Measurements from ENCODE around the gene CEP112.

The CEP112 gene

DNA sequence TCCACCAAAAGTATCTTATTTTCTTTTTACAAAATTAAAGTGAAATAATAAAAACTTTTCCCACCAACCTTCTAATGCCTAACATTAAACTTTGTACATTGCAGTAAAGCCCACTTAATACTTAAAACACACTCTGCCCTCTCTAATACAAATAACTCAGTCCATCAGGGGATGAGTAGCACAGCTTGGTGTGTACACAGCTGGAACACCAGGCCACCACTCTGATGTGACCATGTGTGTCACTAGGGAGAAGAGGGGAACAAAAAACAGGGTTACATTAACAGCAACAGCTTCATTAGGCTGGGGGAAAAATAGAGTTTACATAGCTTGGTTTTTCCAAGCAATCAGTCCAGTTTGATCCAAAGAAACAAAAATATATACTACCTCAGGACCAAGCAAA is 295.0 kb downstream of the CEP112 start:
- H3K36me3 ChIP-seq (ENCODE audit: insufficient read depth, low read length) = no peaks in the 10 kb centered on the region
- no peaks in the 10 kb centered on the region for H3K4me1 ChIP-seq (ENCODE audit: control insufficient read depth, insufficient read depth, low read length)
- no peak overlapping the region for H3K4me2 ChIP-seq (ENCODE audit: low read length)
- no peaks in the 10 kb centered on the region for H3K27me3 ChIP-seq (ENCODE audit: control insufficient read depth, insufficient read depth, low read length)
- no peaks in the 10 kb centered on the region for H3K9me3 ChIP-seq (replicated peaks; ENCODE audit: low read length)
- no peak overlapping the region for H3K9ac ChIP-seq (ENCODE audit: low read depth, low read length)
- H3K4me3 ChIP-seq (ENCODE audit: low read length) = no peak overlapping the region

DNA sequence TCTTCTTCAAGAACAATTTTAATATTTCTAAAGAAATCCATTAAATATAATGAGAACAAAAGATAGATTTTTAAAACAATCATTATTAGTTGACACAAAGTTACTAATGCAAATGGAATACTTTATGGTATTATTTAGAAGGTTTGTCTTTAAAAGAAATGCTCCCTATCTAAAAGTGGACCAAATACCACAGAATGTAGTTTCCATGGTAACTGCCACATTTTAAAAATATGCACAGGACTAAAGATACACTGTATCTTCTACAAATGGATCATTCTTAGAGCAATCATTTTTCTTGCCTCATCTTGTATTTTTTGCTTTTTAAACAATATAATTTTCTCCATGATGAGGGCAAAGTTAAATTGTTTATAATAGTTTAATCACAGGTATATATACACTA is 296.0 kb downstream of the CEP112 start:
- Histone ChIP-seq H3K27me3 (ENCODE audit: control insufficient read depth, insufficient read depth, low read length) (no peaks in the 10 kb centered on the region), H3K36me3 (ENCODE audit: insufficient read depth, low read length) (no peaks in the 10 kb centered on the region), H3K9me3 (replicated peaks; ENCODE audit: low read length) (no peaks in the 10 kb centered on the region), H3K4me3 (ENCODE audit: low read length) (no peak overlapping the region), H3K4me1 (ENCODE audit: control insufficient read depth, insufficient read depth, low read length) (no peaks in the 10 kb centered on the region), H3K4me2 (ENCODE audit: low read length) (no peak overlapping the region), H3K9ac (ENCODE audit: low read depth, low read length) (no peak overlapping the region)

DNA sequence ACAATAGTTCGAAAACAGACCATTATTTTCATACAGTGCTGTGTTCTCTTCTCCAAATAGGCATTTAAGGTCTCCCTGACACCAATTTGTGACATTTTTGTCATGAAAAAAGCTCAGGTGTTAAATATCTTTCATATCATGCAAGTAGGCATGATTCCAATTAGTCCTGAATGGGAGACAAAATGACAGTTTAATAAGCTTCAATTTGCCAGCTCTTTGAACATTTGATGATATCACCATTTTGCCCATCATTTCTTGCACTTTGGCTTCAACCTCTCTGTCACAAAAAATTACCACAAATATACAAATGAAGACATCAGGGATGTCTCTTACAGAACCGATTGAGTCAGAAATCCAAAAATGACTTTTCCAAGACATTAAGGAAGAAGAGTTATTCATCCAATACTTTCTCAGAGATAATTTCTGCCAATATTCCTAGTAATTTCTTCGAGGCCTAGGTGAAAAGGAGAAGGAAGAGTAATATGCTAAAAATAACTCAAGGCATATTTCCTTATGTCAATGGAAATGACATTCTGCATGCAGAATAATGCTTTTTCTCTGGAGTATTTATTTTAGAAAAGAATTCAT is 298.1 kb downstream of the CEP112 start:
- no peak overlapping the region for H3K4me3 ChIP-seq (ENCODE audit: low read length)
- H3K9ac ChIP-seq (ENCODE audit: low read depth, low read length) = no peak overlapping the region
- H3K27me3 ChIP-seq (ENCODE audit: control insufficient read depth, insufficient read depth, low read length) = no peaks in the 10 kb centered on the region
- no peak overlapping the region for H3K4me2 ChIP-seq (ENCODE audit: low read length)
- H3K4me1 ChIP-seq (ENCODE audit: control insufficient read depth, insufficient read depth, low read length) = no peaks in the 10 kb centered on the region
- H3K36me3 ChIP-seq (ENCODE audit: insufficient read depth, low read length) = no peaks in the 10 kb centered on the region
- no peaks in the 10 kb centered on the region for H3K9me3 ChIP-seq (replicated peaks; ENCODE audit: low read length)

DNA sequence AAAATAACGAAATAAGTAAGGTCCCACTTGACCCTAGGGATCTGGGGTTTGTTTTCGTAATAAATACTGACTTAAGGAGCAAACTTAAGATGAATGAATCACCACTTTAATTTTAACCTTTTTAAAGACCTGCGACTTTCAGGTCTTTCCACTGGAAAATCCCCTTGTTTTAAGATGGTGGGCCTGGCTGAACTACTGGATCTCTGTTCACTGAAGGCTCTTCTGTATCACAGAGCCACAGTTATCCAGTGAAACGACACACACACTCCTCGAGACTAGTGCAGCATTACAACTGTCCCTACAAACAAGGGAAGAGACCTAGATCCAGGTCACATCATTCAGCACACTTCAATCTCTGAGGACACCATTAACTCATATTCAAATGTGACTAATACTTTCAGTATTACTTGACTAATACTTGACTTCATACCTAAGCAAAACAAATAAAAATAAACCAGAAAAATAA is 299.0 kb downstream of the CEP112 start:
- Histone ChIP-seq H3K27me3 (ENCODE audit: control insufficient read depth, insufficient read depth, low read length) (no peaks in the 10 kb centered on the region), H3K4me3 (ENCODE audit: low read length) (no peak overlapping the region), H3K36me3 (ENCODE audit: insufficient read depth, low read length) (no peaks in the 10 kb centered on the region), H3K4me1 (ENCODE audit: control insufficient read depth, insufficient read depth, low read length) (no peaks in the 10 kb centered on the region), H3K9ac (ENCODE audit: low read depth, low read length) (no peak overlapping the region), H3K4me2 (ENCODE audit: low read length) (no peak overlapping the region), H3K9me3 (replicated peaks; ENCODE audit: low read length) (no peaks in the 10 kb centered on the region)

DNA sequence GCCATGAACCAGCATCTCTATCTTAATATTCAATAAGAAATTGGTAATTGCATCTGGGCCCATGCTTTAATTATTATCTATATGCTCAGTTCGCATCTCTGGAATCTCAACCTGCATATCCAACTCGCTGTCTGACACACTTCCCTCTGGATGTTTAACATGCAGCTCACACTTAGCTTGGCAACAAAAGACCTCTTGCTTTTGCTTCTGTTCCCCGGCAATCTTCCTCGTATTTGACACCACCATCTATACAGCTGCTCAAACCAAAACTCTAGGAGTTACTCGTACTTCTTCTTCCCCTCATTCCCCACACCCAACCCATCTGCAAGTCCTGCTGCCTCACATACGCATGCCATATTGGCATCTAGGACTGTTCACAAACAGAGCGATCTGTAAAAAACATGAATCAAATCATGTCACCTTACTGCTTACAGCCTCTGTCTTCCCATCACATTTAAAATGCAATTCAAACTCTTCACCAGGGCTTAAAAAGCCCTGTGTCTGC is 300.6 kb downstream of the CEP112 start:
- H3K9ac ChIP-seq (ENCODE audit: low read depth, low read length) = no peak overlapping the region
- no peak overlapping the region for H3K4me3 ChIP-seq (ENCODE audit: low read length)
- no peak overlapping the region for H3K4me2 ChIP-seq (ENCODE audit: low read length)
- no peaks in the 10 kb centered on the region for H3K4me1 ChIP-seq (ENCODE audit: control insufficient read depth, insufficient read depth, low read length)
- no peaks in the 10 kb centered on the region for H3K36me3 ChIP-seq (ENCODE audit: insufficient read depth, low read length)
- H3K27me3 ChIP-seq (ENCODE audit: control insufficient read depth, insufficient read depth, low read length) = no peaks in the 10 kb centered on the region
- no peaks in the 10 kb centered on the region for H3K9me3 ChIP-seq (replicated peaks; ENCODE audit: low read length)

DNA sequence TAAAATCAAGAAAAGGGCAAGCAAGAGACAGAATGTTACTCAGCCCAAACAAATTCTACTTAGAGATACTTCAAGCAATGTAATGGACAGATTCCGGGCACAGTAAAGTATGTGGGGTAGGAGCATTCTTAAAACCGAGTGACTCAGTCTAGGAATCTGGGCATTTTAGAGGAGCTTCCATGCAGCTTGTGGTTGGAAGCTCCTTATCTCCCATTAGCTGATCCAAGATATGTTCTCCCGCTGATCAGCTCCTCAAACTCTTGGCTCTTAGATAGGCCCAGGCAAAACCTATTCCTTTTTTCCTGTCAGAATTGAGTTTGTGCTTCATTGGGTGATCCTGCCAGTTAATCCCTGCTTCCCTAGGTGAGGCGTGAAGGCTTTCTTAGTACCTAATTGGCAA is 303.3 kb downstream of the CEP112 start:
- no peaks in the 10 kb centered on the region for H3K9me3 ChIP-seq (replicated peaks; ENCODE audit: low read length)
- H3K27me3 ChIP-seq (ENCODE audit: control insufficient read depth, insufficient read depth, low read length) = no peaks in the 10 kb centered on the region
- H3K36me3 ChIP-seq (ENCODE audit: insufficient read depth, low read length) = no peaks in the 10 kb centered on the region
- H3K4me3 ChIP-seq (ENCODE audit: low read length) = no peak overlapping the region
- no peak overlapping the region for H3K9ac ChIP-seq (ENCODE audit: low read depth, low read length)
- no peak overlapping the region for H3K4me2 ChIP-seq (ENCODE audit: low read length)
- H3K4me1 ChIP-seq (ENCODE audit: control insufficient read depth, insufficient read depth, low read length) = no peaks in the 10 kb centered on the region

DNA sequence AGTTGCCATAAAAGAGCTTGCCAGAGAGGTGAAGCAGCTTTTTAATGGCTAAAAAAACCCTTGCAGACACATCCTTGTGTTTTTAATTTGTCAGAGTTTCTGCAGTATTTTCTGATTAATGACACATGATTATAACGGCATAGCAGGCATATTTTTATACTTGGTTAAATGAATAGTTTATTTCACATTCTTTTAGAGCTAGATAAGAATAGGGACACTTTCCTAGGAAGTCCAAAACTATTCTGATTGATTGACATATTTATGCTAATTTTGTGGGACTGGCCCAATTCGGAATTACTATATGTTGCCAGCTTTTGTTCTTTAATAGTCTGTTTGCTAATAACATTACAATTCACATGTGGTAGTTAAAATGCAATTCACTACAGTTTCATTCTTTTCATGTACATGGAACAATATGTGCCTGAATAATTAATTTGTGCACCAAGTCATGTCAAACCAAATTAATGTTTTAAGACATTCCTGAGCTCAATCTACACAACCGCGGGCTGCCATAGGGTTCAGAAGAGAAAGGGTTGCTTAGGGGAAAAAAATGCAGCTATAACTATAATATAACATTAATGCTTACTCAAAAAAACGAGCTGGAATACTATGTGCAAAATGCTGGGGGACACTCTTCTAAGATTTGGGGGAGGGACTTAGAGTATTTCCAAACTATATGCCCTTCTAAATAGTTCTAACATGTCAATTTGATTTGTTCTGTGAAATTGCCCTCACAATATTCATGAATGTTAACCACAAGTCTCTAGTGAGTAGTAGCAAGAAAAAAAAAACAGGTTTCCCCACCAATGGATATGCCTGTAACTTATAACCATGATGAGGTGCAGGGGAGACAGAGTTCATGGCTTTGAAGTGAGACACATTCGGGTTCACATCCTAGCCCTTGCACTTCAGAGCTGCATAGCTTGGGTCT is 305.4 kb downstream of the CEP112 start:
- Histone ChIP-seq H3K9ac (ENCODE audit: low read depth, low read length) (no peak overlapping the region), H3K4me3 (ENCODE audit: low read length) (no peak overlapping the region), H3K27me3 (ENCODE audit: control insufficient read depth, insufficient read depth, low read length) (no peaks in the 10 kb centered on the region), H3K9me3 (replicated peaks; ENCODE audit: low read length) (no peaks in the 10 kb centered on the region), H3K36me3 (ENCODE audit: insufficient read depth, low read length) (no peaks in the 10 kb centered on the region), H3K4me2 (ENCODE audit: low read length) (no peak overlapping the region), H3K4me1 (ENCODE audit: control insufficient read depth, insufficient read depth, low read length) (no peaks in the 10 kb centered on the region)

DNA sequence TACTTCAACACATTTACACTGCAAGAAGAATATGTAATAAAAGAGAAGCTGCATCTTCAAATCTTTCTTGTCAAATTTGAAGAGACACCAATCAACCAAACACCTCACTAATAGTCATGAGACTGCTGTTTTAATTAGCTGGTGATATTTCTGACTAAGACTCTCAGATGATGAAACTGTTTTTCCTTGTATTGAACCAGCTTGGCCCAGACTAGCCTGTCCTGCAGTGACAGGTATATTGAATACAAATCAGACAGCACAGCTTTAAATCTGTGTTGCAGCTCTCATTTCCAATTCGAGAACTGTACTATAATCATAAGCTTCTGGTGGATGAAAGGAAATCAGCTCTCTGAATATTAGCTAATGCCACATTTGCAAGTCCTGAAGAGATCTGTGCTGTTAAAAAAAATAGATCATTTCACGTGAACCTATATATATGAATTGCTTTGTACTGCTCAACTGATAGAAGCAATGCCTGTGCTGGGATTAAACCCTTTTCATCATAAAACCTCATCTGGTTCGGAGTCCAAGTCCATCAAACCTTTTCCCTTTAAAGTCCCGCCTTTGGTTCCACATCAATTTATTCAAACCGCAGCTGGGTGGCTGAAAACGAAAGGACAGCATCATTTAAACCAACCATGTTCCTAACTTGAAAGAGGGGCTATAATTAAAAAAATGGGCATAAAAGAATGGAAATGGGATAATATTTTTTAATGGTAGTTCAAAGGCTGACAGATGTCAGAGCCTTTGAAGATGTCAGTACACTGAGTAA is 306.2 kb downstream of the CEP112 start:
- Histone ChIP-seq H3K9ac (ENCODE audit: low read depth, low read length) (no peak overlapping the region), H3K4me3 (ENCODE audit: low read length) (no peak overlapping the region)

DNA sequence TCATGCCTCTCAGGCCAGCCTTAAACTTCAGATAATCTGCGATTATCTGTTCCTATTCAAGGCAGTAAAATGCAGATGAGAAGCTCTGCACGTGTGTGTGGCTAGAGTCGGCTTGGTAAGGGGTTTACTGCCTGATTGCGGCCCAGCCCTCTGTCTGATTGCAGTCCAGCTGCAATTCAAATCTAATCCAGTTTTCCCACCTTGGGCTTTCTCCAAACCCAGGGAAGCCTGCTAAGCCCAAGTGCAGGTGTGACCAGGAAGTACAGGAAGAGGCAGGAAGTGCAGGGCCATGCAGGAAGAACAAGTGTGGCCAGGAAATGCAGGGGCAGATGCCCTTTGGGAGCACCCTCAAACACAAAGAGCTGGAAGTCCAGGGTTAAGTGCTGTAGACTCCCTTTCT is 314.9 kb downstream of the CEP112 start:
- Histone ChIP-seq H3K9me3 (replicated peaks; ENCODE audit: low read length) (no peaks in the 10 kb centered on the region), H3K9ac (ENCODE audit: low read depth, low read length) (no peak overlapping the region), H3K36me3 (ENCODE audit: insufficient read depth, low read length) (peaks cover 3% of the 10 kb centered on the region), H3K4me1 (ENCODE audit: control insufficient read depth, insufficient read depth, low read length) (no peaks in the 10 kb centered on the region), H3K4me3 (ENCODE audit: low read length) (no peak overlapping the region), H3K4me2 (ENCODE audit: low read length) (no peak overlapping the region), H3K27me3 (ENCODE audit: control insufficient read depth, insufficient read depth, low read length) (no peaks in the 10 kb centered on the region)

More for the DNA sequence above, 306.2 kb downstream of the CEP112 start:
- H3K4me1 ChIP-seq (ENCODE audit: control insufficient read depth, insufficient read depth, low read length) = no peaks in the 10 kb centered on the region
- H3K36me3 ChIP-seq (ENCODE audit: insufficient read depth, low read length) = no peaks in the 10 kb centered on the region
- no peaks in the 10 kb centered on the region for H3K27me3 ChIP-seq (ENCODE audit: control insufficient read depth, insufficient read depth, low read length)
- H3K9me3 ChIP-seq (replicated peaks; ENCODE audit: low read length) = no peaks in the 10 kb centered on the region
- no peak overlapping the region for H3K4me2 ChIP-seq (ENCODE audit: low read length)

DNA sequence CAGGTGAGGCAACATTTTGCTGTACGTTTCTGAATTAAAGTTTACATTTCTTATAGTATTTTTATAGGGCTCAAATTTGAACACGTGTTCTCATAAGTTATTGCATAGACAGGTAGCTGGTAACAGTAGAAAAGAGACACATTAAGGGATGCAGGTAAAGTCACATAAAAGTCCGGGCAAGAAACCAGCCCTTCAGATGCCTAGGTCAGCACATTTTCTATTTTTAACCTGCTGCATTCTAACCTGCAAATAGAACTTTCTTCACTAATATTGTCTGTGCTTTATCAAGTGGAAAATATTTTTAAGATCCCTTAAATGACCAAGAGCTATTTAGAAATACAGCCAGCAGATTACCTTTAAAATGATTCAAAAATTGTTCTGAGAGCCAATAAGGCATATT is 323.1 kb downstream of the CEP112 start:
- no peak overlapping the region for H3K4me3 ChIP-seq (ENCODE audit: low read length)
- H3K4me1 ChIP-seq (ENCODE audit: control insufficient read depth, insufficient read depth, low read length) = no peaks in the 10 kb centered on the region
- no peak overlapping the region for H3K4me2 ChIP-seq (ENCODE audit: low read length)
- no peaks in the 10 kb centered on the region for H3K9me3 ChIP-seq (replicated peaks; ENCODE audit: low read length)
- no peaks in the 10 kb centered on the region for H3K27me3 ChIP-seq (ENCODE audit: control insufficient read depth, insufficient read depth, low read length)
- no peaks in the 10 kb centered on the region for H3K36me3 ChIP-seq (ENCODE audit: insufficient read depth, low read length)
- no peak overlapping the region for H3K9ac ChIP-seq (ENCODE audit: low read depth, low read length)

DNA sequence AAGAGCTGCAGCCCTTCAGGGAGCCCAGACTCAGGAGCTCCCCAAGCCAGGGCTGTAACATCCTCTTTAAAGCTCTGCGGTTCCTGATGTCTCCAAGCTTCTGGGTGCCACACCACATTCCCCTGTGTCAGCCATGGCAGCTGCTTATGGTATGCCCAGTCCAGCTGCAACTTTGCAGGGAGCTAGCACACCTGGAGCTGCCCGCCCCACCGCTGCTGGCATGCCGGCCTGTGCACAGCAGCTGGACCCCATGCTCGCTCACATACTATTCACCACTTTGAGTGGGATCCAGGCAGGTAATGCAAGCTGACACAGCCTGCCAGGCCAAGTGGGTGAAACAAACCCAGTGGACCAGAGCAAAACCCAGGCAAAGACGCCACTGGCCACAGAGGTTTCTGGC is 324.9 kb downstream of the CEP112 start:
- no peak overlapping the region for H3K9ac ChIP-seq (ENCODE audit: low read depth, low read length)
- H3K36me3 ChIP-seq (ENCODE audit: insufficient read depth, low read length) = no peaks in the 10 kb centered on the region
- H3K4me2 ChIP-seq (ENCODE audit: low read length) = no peak overlapping the region
- no peaks in the 10 kb centered on the region for H3K4me1 ChIP-seq (ENCODE audit: control insufficient read depth, insufficient read depth, low read length)
- H3K9me3 ChIP-seq (replicated peaks; ENCODE audit: low read length) = no peaks in the 10 kb centered on the region
- H3K27me3 ChIP-seq (ENCODE audit: control insufficient read depth, insufficient read depth, low read length) = no peaks in the 10 kb centered on the region
- H3K4me3 ChIP-seq (ENCODE audit: low read length) = no peak overlapping the region
